Hepatocyte (in vitro differentiated cells): ENCODE measurements around the gene TMEM175. TPM values are rescaled to one million over a fixed set of nuclear protein-coding genes. Genes with fewer than 3 reads are reported as not detected.

ENCODE experiments used
- DNase-seq: peaks from one replicate; pipeline ENCODE4 v3.0.0-alpha.2; 2016; ENCODE audit warnings: low spot score
- H2AFZ ChIP-seq: fragments of 200-600 bp; sonication (generic); 2 replicates; pipeline ENCODE4 v1.6.0; 2016; ENCODE audit warnings: antibody characterized with exemption, mild to moderate bottlenecking
- H3K27ac ChIP-seq: fragments of 200-600 bp; sonication (generic); 2 replicates; pipeline ENCODE4 v1.5.1; 2016; ENCODE audit warnings: mild to moderate bottlenecking
- H3K27me3 ChIP-seq: fragments of 200-600 bp; sonication (generic); 2 replicates; pipeline ENCODE4 v1.6.1; 2016
- H3K36me3 ChIP-seq: fragments of 200-600 bp; sonication (generic); replicated peaks from 2 replicates; pipeline ENCODE4 v1.5.1; 2016; ENCODE audit warnings: low read depth; ENCODE audit not compliant: insufficient read depth
- H3K4me1 ChIP-seq: fragments of 200-600 bp; sonication (generic); 2 replicates; pipeline ENCODE4 v1.5.1; 2016; ENCODE audit warnings: mild to moderate bottlenecking, moderate library complexity; ENCODE audit not compliant: insufficient read depth
- H3K4me2 ChIP-seq: fragments of 200-600 bp; sonication (generic); 2 replicates; pipeline ENCODE4 v1.6.0; 2016
- H3K4me3 ChIP-seq: fragments of 200-600 bp; sonication (generic); 2 replicates; pipeline ENCODE4 v1.5.1; 2016; ENCODE audit warnings: mild to moderate bottlenecking
- H3K79me2 ChIP-seq: fragments of 200-600 bp; sonication (generic); 2 replicates; pipeline ENCODE4 v1.6.0; 2017; ENCODE audit warnings: mild to moderate bottlenecking
- H3K9me2 ChIP-seq: fragments of 200-600 bp; sonication (generic); replicated peaks from 2 replicates; pipeline ENCODE4 v1.6.0; 2017; ENCODE audit warnings: mild to moderate bottlenecking; ENCODE audit not compliant: insufficient read depth
- H3K9me3 ChIP-seq: fragments of 200-600 bp; sonication (generic); 2 replicates; pipeline ENCODE4 v1.5.1; 2016; ENCODE audit warnings: low read depth, mild to moderate bottlenecking
- H4K20me1 ChIP-seq: fragments of 200-600 bp; sonication (generic); 2 replicates; pipeline ENCODE4 v1.6.0; 2016; ENCODE audit warnings: mild to moderate bottlenecking; ENCODE audit not compliant: insufficient read depth, poor library complexity, severe bottlenecking
- EZH2 ChIP-seq: fragments of 200-600 bp; sonication (generic); IDR thresholded peaks from 2 replicates; pipeline ENCODE4 v1.6.1; 2016; ENCODE audit warnings: antibody characterized with exemption, mild to moderate bottlenecking, borderline replicate concordance
- EZH2phosphoT487 ChIP-seq: fragments of 200-600 bp; sonication (generic); IDR thresholded peaks from one replicate; pipeline ENCODE4 v1.6.1; 2018; ENCODE audit warnings: antibody characterized with exemption, mild to moderate bottlenecking, low read depth, moderate library complexity; ENCODE audit not compliant: unreplicated experiment, severe bottlenecking
- WGBS: methylation state at CpG from one replicate; pipeline ENCODE4 v1.1.6; 2016; ENCODE audit warnings: low lambda C conversion rate; ENCODE audit errors: missing lambda C conversion rate; 5-methylcytosine and 5-hydroxymethylcytosine counted together
- polyA plus RNA-seq: library from polyadenylated mRNA; unstranded; fragments of >200 nt; fragmentation: Nextera tagmentation; extraction: Ambion mirVana; gene quantifications from 2 replicates; pipeline ENCODE4 v1.2.1, GENCODE V29; 2016
- total RNA-seq: library from RNA; depleted of rRNA; stranded (reverse); fragments of >200 nt; gene quantifications from 2 replicates; pipeline ENCODE4 v1.2.3, GENCODE V29; 2014
- TF ChIP-seq, protein P1 (sequence below): fragments of 200-600 bp; sonication (generic); IDR thresholded peaks from 2 replicates; pipeline ENCODE4 v1.5.1; 2016; ENCODE audit warnings: antibody characterized with exemption, mild to moderate bottlenecking; ENCODE audit not compliant: poor library complexity

The TMEM175 gene
- total and polyA plus RNA-seq, 2 experiments from 2014 or later = 14.8 to 31.4 TPM

DNA sequence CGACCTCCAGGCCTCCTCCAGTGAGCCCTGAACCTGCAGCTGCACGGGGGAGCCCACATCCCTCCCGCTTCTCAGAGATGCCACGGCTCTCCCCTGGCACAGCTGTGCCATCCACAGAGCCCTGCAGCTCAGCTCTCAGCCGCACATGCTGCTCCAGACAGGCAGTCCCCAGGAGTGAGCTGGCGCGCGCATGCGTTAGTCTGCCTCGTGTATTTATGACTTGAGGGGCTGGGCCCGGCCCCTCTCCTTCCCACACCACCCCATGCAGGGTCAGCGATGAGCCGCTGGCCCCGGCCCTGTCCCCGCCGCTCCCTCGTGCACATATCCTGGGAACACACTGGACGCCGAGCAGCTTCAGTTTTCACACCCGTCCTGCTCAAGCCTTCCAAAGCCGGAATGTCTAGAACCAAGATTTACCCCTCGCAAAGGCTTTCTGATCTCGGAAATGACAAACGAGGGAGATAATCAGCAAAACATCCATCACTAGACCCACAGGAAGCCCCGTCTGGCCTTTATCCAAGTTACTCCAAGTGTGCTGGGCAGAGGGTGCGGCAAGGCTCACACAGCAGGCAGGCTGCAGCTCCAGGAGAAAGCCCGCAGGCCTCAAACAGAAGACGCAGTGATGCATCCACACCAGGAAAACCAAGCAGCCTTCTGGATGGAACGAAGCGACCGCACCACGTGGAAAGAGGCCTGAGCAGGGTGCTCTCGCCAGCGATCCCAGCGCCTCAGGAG lies 24.4 kb upstream of the TMEM175 start:
- WGBS = 84% methylated on average over 26 of the region's 35 CpGs
- Histone ChIP-seq H3K4me2 (no peak overlapping the region), H3K27me3 (no peaks in the 10 kb centered on the region), H2AFZ (no peak overlapping the region), H3K9me2 (no peaks in the 10 kb centered on the region), H3K27ac (no peak overlapping the region), H3K9me3 (no peaks in the 10 kb centered on the region), H4K20me1 (peaks cover 3% of the 10 kb centered on the region), H3K79me2 (peaks cover 2% of the 10 kb centered on the region), H3K4me1 (no peaks in the 10 kb centered on the region), H3K4me3 (no peak overlapping the region), H3K36me3 (no peaks in the 10 kb centered on the region)
- DNase-seq = no peak
- no peak for TF ChIP-seq EZH2phosphoT487
- TF ChIP-seq, protein P1, sequence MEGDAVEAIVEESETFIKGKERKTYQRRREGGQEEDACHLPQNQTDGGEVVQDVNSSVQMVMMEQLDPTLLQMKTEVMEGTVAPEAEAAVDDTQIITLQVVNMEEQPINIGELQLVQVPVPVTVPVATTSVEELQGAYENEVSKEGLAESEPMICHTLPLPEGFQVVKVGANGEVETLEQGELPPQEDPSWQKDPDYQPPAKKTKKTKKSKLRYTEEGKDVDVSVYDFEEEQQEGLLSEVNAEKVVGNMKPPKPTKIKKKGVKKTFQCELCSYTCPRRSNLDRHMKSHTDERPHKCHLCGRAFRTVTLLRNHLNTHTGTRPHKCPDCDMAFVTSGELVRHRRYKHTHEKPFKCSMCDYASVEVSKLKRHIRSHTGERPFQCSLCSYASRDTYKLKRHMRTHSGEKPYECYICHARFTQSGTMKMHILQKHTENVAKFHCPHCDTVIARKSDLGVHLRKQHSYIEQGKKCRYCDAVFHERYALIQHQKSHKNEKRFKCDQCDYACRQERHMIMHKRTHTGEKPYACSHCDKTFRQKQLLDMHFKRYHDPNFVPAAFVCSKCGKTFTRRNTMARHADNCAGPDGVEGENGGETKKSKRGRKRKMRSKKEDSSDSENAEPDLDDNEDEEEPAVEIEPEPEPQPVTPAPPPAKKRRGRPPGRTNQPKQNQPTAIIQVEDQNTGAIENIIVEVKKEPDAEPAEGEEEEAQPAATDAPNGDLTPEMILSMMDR = no peak

DNA sequence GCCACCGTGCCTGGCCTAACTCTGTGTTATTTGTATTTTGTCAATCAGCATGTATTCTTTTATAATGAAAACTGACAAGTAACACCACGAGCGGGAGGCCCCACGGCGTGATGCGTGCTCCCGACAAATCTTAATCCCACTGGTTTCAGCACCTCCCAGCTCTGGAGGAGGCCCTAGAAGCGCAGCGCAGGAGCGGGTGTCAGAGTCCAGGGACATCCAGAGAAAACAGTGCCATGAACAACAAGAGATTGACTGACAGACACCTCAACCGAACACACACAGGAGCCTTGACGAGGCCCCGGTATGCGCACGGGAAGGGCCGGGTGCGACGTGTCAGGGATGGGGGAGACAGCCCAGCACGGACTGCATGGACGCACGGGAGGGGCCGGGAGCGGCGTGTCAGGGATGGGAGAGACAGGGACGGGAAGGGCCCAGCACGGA lies 23.1 kb upstream of the TMEM175 start:
- H3K4me1 ChIP-seq = no peaks in the 10 kb centered on the region
- peaks cover 10% of the 10 kb centered on the region for H4K20me1 ChIP-seq
- no peaks in the 10 kb centered on the region for H3K27me3 ChIP-seq
- peaks cover 9% of the 10 kb centered on the region for H3K79me2 ChIP-seq
- no peak overlapping the region for H3K4me2 ChIP-seq
- no peaks in the 10 kb centered on the region for H3K9me3 ChIP-seq
- 97% methylated on average over 26 of the region's 26 CpGs for WGBS
- no peak for DNase-seq
- no peak overlapping the region for H2AFZ ChIP-seq
- TF ChIP-seq EZH2 = no peak
- TF ChIP-seq EZH2phosphoT487 = no peak
- TF ChIP-seq, protein P1 = no peak
- H3K4me3 ChIP-seq = no peak overlapping the region
- H3K9me2 ChIP-seq = no peaks in the 10 kb centered on the region
- H3K27ac ChIP-seq = no peak overlapping the region
- no peaks in the 10 kb centered on the region for H3K36me3 ChIP-seq

DNA sequence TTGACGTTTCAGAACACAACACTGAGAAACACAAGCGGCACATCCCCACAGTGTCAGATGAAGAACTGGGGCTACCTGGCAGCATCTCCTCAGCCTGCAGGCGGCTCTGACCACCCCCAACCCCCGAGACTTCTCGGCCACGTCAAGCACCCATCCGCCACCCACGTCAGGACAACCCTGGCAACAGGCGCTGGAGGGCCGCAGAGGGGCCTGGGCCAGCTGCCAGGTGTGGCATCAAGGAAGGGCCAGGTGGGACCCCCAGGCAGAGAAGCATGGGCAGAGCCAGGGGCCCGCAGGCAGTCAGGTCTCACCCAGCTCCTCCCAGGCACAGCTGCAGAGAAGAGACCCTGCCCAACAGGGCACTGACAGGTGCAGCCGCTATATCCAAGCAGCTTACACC lies 22.4 kb upstream of the TMEM175 start:
- peaks cover 9% of the 10 kb centered on the region for H3K79me2 ChIP-seq

More for the DNA sequence above, 22.4 kb upstream of the TMEM175 start:
- Histone ChIP-seq H3K4me2 (no peak overlapping the region), H3K36me3 (no peaks in the 10 kb centered on the region), H2AFZ (no peak overlapping the region), H3K4me1 (no peaks in the 10 kb centered on the region), H3K4me3 (no peak overlapping the region), H3K9me2 (no peaks in the 10 kb centered on the region), H4K20me1 (peaks cover 10% of the 10 kb centered on the region), H3K27ac (no peak overlapping the region), H3K27me3 (no peaks in the 10 kb centered on the region), H3K9me3 (no peaks in the 10 kb centered on the region)
- 99% methylated on average over 10 of the region's 12 CpGs for WGBS
- no peak for DNase-seq
- TF ChIP-seq, protein P1 = no peak
- TF ChIP-seq EZH2phosphoT487 (no peak), EZH2 (no peak)
